Measurements from ENCODE around the gene RABGAP1.

RABGAP1 gene

GRCh38 chr9:123062351-123063176 is 121.7 kb downstream of the RABGAP1 start:
- H3K4me1 Mint-ChIP-seq (ENCODE audit: low read depth), result no peaks in the 10 kb centered on the region
- H3K36me3 Mint-ChIP-seq (ENCODE audit: low read depth), result peaks cover 32% of the 10 kb centered on the region
- H3K9me3 Mint-ChIP-seq, result no peaks in the 10 kb centered on the region
- H3K27ac Mint-ChIP-seq, result no peak overlapping the region
- H3K4me3 Mint-ChIP-seq, result no peak overlapping the region
- H3K27me3 Mint-ChIP-seq, result no peaks in the 10 kb centered on the region

- no peak overlapping the region for H3K27ac Mint-ChIP-seq
- no peaks in the 10 kb centered on the region for H3K9me3 Mint-ChIP-seq
- no peaks in the 10 kb centered on the region for H3K4me1 Mint-ChIP-seq (ENCODE audit: low read depth)
- no peak overlapping the region for H3K4me3 Mint-ChIP-seq
- peaks cover 34% of the 10 kb centered on the region for H3K36me3 Mint-ChIP-seq (ENCODE audit: low read depth)
- H3K27me3 Mint-ChIP-seq, result no peaks in the 10 kb centered on the region
These were observed 122.4 kb downstream of the RABGAP1 start for GRCh38 chr9:123063177-123063598.

- Mint-ChIP-seq H3K9me3 (no peaks in the 10 kb centered on the region), H3K36me3 (ENCODE audit: low read depth) (peaks cover 34% of the 10 kb centered on the region), H3K4me1 (ENCODE audit: low read depth) (no peaks in the 10 kb centered on the region), H3K27ac (no peak overlapping the region), H3K27me3 (no peaks in the 10 kb centered on the region), H3K4me3 (no peak overlapping the region)
These were observed 123.1 kb downstream of the RABGAP1 start for GRCh38 chr9:123063896-123064295.

- Mint-ChIP-seq H3K9me3 (no peaks in the 10 kb centered on the region), H3K27ac (no peak overlapping the region), H3K4me3 (no peak overlapping the region), H3K4me1 (ENCODE audit: low read depth) (no peaks in the 10 kb centered on the region), H3K27me3 (no peaks in the 10 kb centered on the region), H3K36me3 (ENCODE audit: low read depth) (peaks cover 34% of the 10 kb centered on the region)
These were observed 123.9 kb downstream of the RABGAP1 start for GRCh38 chr9:123064716-123065115.

GRCh38 chr9:123065196-123065595 is 124.4 kb downstream of the RABGAP1 start:
- H3K36me3 Mint-ChIP-seq (ENCODE audit: low read depth), result peaks cover 35% of the 10 kb centered on the region
- no peaks in the 10 kb centered on the region for H3K27me3 Mint-ChIP-seq
- H3K9me3 Mint-ChIP-seq, result no peaks in the 10 kb centered on the region
- H3K4me1 Mint-ChIP-seq (ENCODE audit: low read depth), result no peaks in the 10 kb centered on the region
- H3K27ac Mint-ChIP-seq, result no peak overlapping the region
- no peak overlapping the region for H3K4me3 Mint-ChIP-seq

GRCh38 chr9:123067136-123067535 is 126.3 kb downstream of the RABGAP1 start:
- Mint-ChIP-seq H3K4me3 (no peak overlapping the region), H3K9me3 (no peaks in the 10 kb centered on the region), H3K36me3 (ENCODE audit: low read depth) (peaks cover 48% of the 10 kb centered on the region), H3K27me3 (no peaks in the 10 kb centered on the region), H3K27ac (no peak overlapping the region), H3K4me1 (ENCODE audit: low read depth) (no peaks in the 10 kb centered on the region)

GRCh38 chr9:123069010-123069481 is 128.2 kb downstream of the RABGAP1 start:
- Mint-ChIP-seq H3K4me1 (ENCODE audit: low read depth) (no peaks in the 10 kb centered on the region), H3K4me3 (no peak overlapping the region), H3K36me3 (ENCODE audit: low read depth) (peaks cover 58% of the 10 kb centered on the region), H3K27ac (no peak overlapping the region), H3K27me3 (no peaks in the 10 kb centered on the region), H3K9me3 (no peaks in the 10 kb centered on the region)

- Mint-ChIP-seq H3K9me3 (no peaks in the 10 kb centered on the region), H3K27me3 (no peaks in the 10 kb centered on the region), H3K27ac (no peak overlapping the region), H3K36me3 (ENCODE audit: low read depth) (peaks cover 54% of the 10 kb centered on the region), H3K4me3 (no peak overlapping the region), H3K4me1 (ENCODE audit: low read depth) (no peaks in the 10 kb centered on the region)
These were observed 129.4 kb downstream of the RABGAP1 start for GRCh38 chr9:123070198-123070597.

GRCh38 chr9:123072407-123072995 is 131.7 kb downstream of the RABGAP1 start:
- H3K27ac Mint-ChIP-seq, result no peak overlapping the region
- no peaks in the 10 kb centered on the region for H3K27me3 Mint-ChIP-seq
- H3K4me3 Mint-ChIP-seq, result no peak overlapping the region
- no peaks in the 10 kb centered on the region for H3K9me3 Mint-ChIP-seq
- H3K4me1 Mint-ChIP-seq (ENCODE audit: low read depth), result no peaks in the 10 kb centered on the region
- peaks cover 39% of the 10 kb centered on the region for H3K36me3 Mint-ChIP-seq (ENCODE audit: low read depth)

- Mint-ChIP-seq H3K9me3 (no peaks in the 10 kb centered on the region), H3K27me3 (no peaks in the 10 kb centered on the region), H3K36me3 (ENCODE audit: low read depth) (peaks cover 35% of the 10 kb centered on the region), H3K27ac (no peak overlapping the region), H3K4me1 (ENCODE audit: low read depth) (no peaks in the 10 kb centered on the region), H3K4me3 (no peak overlapping the region)
These were observed 132.6 kb downstream of the RABGAP1 start for GRCh38 chr9:123073441-123073840.

- no peaks in the 10 kb centered on the region for H3K27me3 Mint-ChIP-seq
- H3K4me1 Mint-ChIP-seq (ENCODE audit: low read depth), result no peaks in the 10 kb centered on the region
- H3K9me3 Mint-ChIP-seq, result no peaks in the 10 kb centered on the region
- no peak overlapping the region for H3K27ac Mint-ChIP-seq
- peaks cover 35% of the 10 kb centered on the region for H3K36me3 Mint-ChIP-seq (ENCODE audit: low read depth)
- H3K4me3 Mint-ChIP-seq, result no peak overlapping the region
These were observed 133.2 kb downstream of the RABGAP1 start for GRCh38 chr9:123073991-123074422.

GRCh38 chr9:123074628-123075027 is 133.8 kb downstream of the RABGAP1 start:
- peaks cover 39% of the 10 kb centered on the region for H3K36me3 Mint-ChIP-seq (ENCODE audit: low read depth)
- H3K4me1 Mint-ChIP-seq (ENCODE audit: low read depth), result no peaks in the 10 kb centered on the region
- no peaks in the 10 kb centered on the region for H3K9me3 Mint-ChIP-seq
- no peak overlapping the region for H3K4me3 Mint-ChIP-seq
- no peaks in the 10 kb centered on the region for H3K27me3 Mint-ChIP-seq
- no peak overlapping the region for H3K27ac Mint-ChIP-seq

- Mint-ChIP-seq H3K4me1 (ENCODE audit: low read depth) (no peaks in the 10 kb centered on the region), H3K27ac (no peak overlapping the region), H3K4me3 (no peak overlapping the region), H3K9me3 (no peaks in the 10 kb centered on the region), H3K36me3 (ENCODE audit: low read depth) (peaks cover 36% of the 10 kb centered on the region), H3K27me3 (no peaks in the 10 kb centered on the region)
These were observed 139.6 kb downstream of the RABGAP1 start for GRCh38 chr9:123080444-123080843.

GRCh38 chr9:123081824-123082223 is 141.0 kb downstream of the RABGAP1 start:
- Mint-ChIP-seq H3K9me3 (no peaks in the 10 kb centered on the region), H3K27me3 (no peaks in the 10 kb centered on the region), H3K4me3 (no peak overlapping the region), H3K27ac (no peak overlapping the region), H3K4me1 (ENCODE audit: low read depth) (no peaks in the 10 kb centered on the region), H3K36me3 (ENCODE audit: low read depth) (peaks cover 41% of the 10 kb centered on the region)

- no peaks in the 10 kb centered on the region for H3K27me3 Mint-ChIP-seq
- no peaks in the 10 kb centered on the region for H3K9me3 Mint-ChIP-seq
- no peak overlapping the region for H3K4me3 Mint-ChIP-seq
- no peak overlapping the region for H3K27ac Mint-ChIP-seq
- no peaks in the 10 kb centered on the region for H3K4me1 Mint-ChIP-seq (ENCODE audit: low read depth)
- peaks cover 34% of the 10 kb centered on the region for H3K36me3 Mint-ChIP-seq (ENCODE audit: low read depth)
These were observed 142.9 kb downstream of the RABGAP1 start for GRCh38 chr9:123083680-123084079.

Measured in stimulated activated naive CD8-positive, alpha-beta T cell treated with anti-CD3 and anti-CD28 coated beads, Interleukin-15, Interleukin-2, amounts not matched to agents 100 ng/mL and 50 ng/mL, for 24 hours (primary cell).